Keratinocyte (primary cell): Measurements from ENCODE around the gene TTC24.

Experiments used
- CTCF ChIP-seq, 3 experiments: IDR thresholded peaks in 1 of 3; conservative IDR thresholded peaks in 1 of 3; optimal IDR thresholded peaks in 1 of 3; 2 replicates in 2 of 3; 3 replicates in 1 of 3; pipeline versions ENCODE3 to v1.5.1; 2011; ENCODE audit warnings: low read length in 3 of 3, mild to moderate bottlenecking in 3 of 3, moderate library complexity in 2 of 3, control low read depth in 1 of 3, inconsistent platforms in 1 of 3; ENCODE audit not compliant: insufficient read depth in 2 of 3; ENCODE audit errors: extremely low read depth in 1 of 3
- EZH2 ChIP-seq: IDR thresholded peaks from one replicate; pipeline ENCODE4 v1.6.1; 2012; ENCODE audit warnings: inconsistent platforms, mild to moderate bottlenecking, low read length, moderate library complexity

DNA sequence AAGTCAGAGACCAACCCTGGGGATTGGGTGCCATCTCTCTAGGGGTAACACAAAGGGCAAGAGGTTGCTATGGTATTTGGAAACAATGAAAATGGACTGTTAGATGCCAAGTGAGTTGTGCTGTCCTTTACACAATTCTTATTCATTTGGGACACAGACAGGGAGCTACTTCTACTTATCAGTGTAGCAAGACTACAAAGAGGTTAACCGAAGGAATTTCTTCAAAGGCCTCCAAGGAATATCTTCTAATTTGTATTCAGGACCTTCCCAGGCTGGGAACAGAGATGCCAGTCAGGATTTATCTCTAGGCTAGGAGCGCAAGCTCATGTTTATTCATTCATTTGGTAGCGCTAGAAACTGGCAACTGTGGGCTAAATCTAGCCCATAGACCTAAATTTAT, 14.7 kb downstream of the TTC24 start:
- TF ChIP-seq CTCF (optimal IDR thresholded peaks at IDR 0.05 in 1 of 3, IDR thresholded peaks at IDR 0.05 in 1 of 3, conservative IDR thresholded peaks at IDR 0.05 in 1 of 3; ENCODE audit: extremely low read depth in 1 of 3, insufficient read depth in 2 of 3, low read length in 3 of 3) (no peak), EZH2 (no peak)
